Progenitor cell of endocrine pancreas (in vitro differentiated cells): Measurements from ENCODE around the gene PPP1CC. TPM values are rescaled to one million over a fixed set of nuclear protein-coding genes. Genes with fewer than 3 reads are reported as not detected.
"Not testable (repeated sequence)": the region's sequence is repeated elsewhere in the genome, so short reads cannot be mapped to it uniquely, and the experiment has no call there.

Experiments used
- DNase-seq: peaks from one replicate; pipeline ENCODE4 v3.0.0; 2021; ENCODE audit warnings: low spot score; ENCODE audit not compliant: unreplicated experiment
- H3K27ac Mint-ChIP-seq: 2 replicates; pipeline ENCODE4 v1.8.0; 2021; ENCODE audit warnings: mild to moderate bottlenecking, moderate library complexity, mixed read lengths
- H3K27me3 Mint-ChIP-seq: 2 replicates; pipeline ENCODE4 v1.8.0; 2021; ENCODE audit warnings: mixed read lengths
- H3K36me3 Mint-ChIP-seq: 2 replicates; pipeline ENCODE4 v1.8.0; 2022; ENCODE audit warnings: mixed read lengths; ENCODE audit not compliant: insufficient read depth
- H3K4me1 Mint-ChIP-seq: 2 replicates; pipeline ENCODE4 v1.8.0; 2021; ENCODE audit warnings: low read depth, mixed read lengths
- H3K4me3 Mint-ChIP-seq: 2 replicates; pipeline ENCODE4 v1.8.0; 2021; ENCODE audit warnings: low read depth, mild to moderate bottlenecking, moderate library complexity, mixed read lengths
- H3K9me3 Mint-ChIP-seq: 2 replicates; pipeline ENCODE4 v1.8.0; 2021; ENCODE audit warnings: low read depth, mixed read lengths
- CTCF ChIP-seq: fragments of 200-600 bp; sonication (generic); IDR thresholded peaks from one replicate; pipeline ENCODE4 v1.5.0; 2021; ENCODE audit warnings: antibody characterized with exemption, mild to moderate bottlenecking; ENCODE audit not compliant: unreplicated experiment
- total RNA-seq: library from RNA; stranded (reverse); gene quantifications from 2 replicates; pipeline ENCODE4 v1.2.1, GENCODE V29; 2021

Gene PPP1CC
- total RNA-seq, 1 donor from 2014 or later, result 164 TPM

- TF ChIP-seq CTCF, result no peak
Observed at GRCh38 chr12:110739894-110740293, 2.8 kb downstream of the PPP1CC start.

GRCh38 chr12:110739488-110739887 lies 3.2 kb downstream of the PPP1CC start:
- peaks cover 42% of the 10 kb centered on the region for H3K4me1 Mint-ChIP-seq
- H3K4me3 Mint-ChIP-seq, result peak overlapping the region; percentile 16
- H3K27ac Mint-ChIP-seq, result no peak overlapping the region
- no peak for TF ChIP-seq CTCF
- H3K36me3 Mint-ChIP-seq, result peaks cover 7% of the 10 kb centered on the region
- DNase-seq, result no peak
- no peaks in the 10 kb centered on the region for H3K27me3 Mint-ChIP-seq
- H3K9me3 Mint-ChIP-seq, result no peaks in the 10 kb centered on the region

More at GRCh38 chr12:110739894-110740293, 2.8 kb downstream of the PPP1CC start:
- Mint-ChIP-seq H3K27ac (peak overlapping the region; percentile 14), H3K4me1 (peaks cover 42% of the 10 kb centered on the region), H3K9me3 (no peaks in the 10 kb centered on the region), H3K4me3 (peak overlapping the region; percentile 16), H3K36me3 (peaks cover 7% of the 10 kb centered on the region), H3K27me3 (no peaks in the 10 kb centered on the region)
- DNase-seq, result no peak

- no peaks in the 10 kb centered on the region for H3K9me3 Mint-ChIP-seq
- H3K4me3 Mint-ChIP-seq, result no peak overlapping the region
- peaks cover 41% of the 10 kb centered on the region for H3K4me1 Mint-ChIP-seq
- no peaks in the 10 kb centered on the region for H3K27me3 Mint-ChIP-seq
- peak overlapping the region; percentile 74 for H3K27ac Mint-ChIP-seq
- DNase-seq, result no peak
- peaks cover 10% of the 10 kb centered on the region for H3K36me3 Mint-ChIP-seq
- no peak for TF ChIP-seq CTCF
Observed at GRCh38 chr12:110737532-110737931, 5.2 kb downstream of the PPP1CC start.

GRCh38 chr12:110737016-110737415 lies 5.7 kb downstream of the PPP1CC start:
- H3K27me3 Mint-ChIP-seq, H3K27ac Mint-ChIP-seq, H3K9me3 Mint-ChIP-seq, H3K4me3 Mint-ChIP-seq, DNase-seq: not testable (repeated sequence)
- H3K36me3 Mint-ChIP-seq, result peaks cover 12% of the 10 kb centered on the region
- H3K4me1 Mint-ChIP-seq, result peaks cover 46% of the 10 kb centered on the region

GRCh38 chr12:110733900-110734299 lies 8.8 kb downstream of the PPP1CC start:
- H3K27ac Mint-ChIP-seq, result peak overlapping the region; percentile 72
- peaks cover 19% of the 10 kb centered on the region for H3K36me3 Mint-ChIP-seq
- no peak overlapping the region for H3K4me3 Mint-ChIP-seq
- H3K9me3 Mint-ChIP-seq, result no peaks in the 10 kb centered on the region
- no peak for TF ChIP-seq CTCF
- no peaks in the 10 kb centered on the region for H3K27me3 Mint-ChIP-seq
- no peak for DNase-seq
- H3K4me1 Mint-ChIP-seq, result peaks cover 39% of the 10 kb centered on the region

- Mint-ChIP-seq H3K4me3 (no peak overlapping the region), H3K27ac (no peak overlapping the region), H3K36me3 (peaks cover 22% of the 10 kb centered on the region), H3K27me3 (no peaks in the 10 kb centered on the region), H3K4me1 (peaks cover 32% of the 10 kb centered on the region), H3K9me3 (no peaks in the 10 kb centered on the region)
- no peak for TF ChIP-seq CTCF
- DNase-seq, result no peak
Observed at GRCh38 chr12:110733089-110733715, 9.5 kb downstream of the PPP1CC start.
